Vagina (tissue), 2 donors: ENCODE results near the gene NPY2R.

ENCODE experiments used
- POLR2A ChIP-seq, 2 donors: fragments of 450-650 bp; IDR thresholded peaks; one replicate each; pipeline ENCODE4 v1.6.1; 2017; ENCODE audit warnings: antibody characterized with exemption in 2 of 2, mild to moderate bottlenecking in 2 of 2, moderate library complexity in 2 of 2
- POLR2AphosphoS5 ChIP-seq, 2 donors: sonication (generic); formaldehyde crosslinking; IDR thresholded peaks; one replicate each; pipeline ENCODE4 v1.9.0; 2017; ENCODE audit warnings: antibody characterized with exemption in 2 of 2, mild to moderate bottlenecking in 2 of 2, low read depth in 1 of 2; ENCODE audit not compliant: insufficient read depth in 1 of 2
- TF ChIP-seq, protein P1 (sequence below), 3 experiments: fragments of 450-650 bp in 2 of 3; fragments of 200-600 bp in 1 of 3; sonication (generic) in 1 of 3; IDR thresholded peaks; one replicate each; pipeline ENCODE4 v1.5.1; 2017 to 2019; ENCODE audit warnings: antibody characterized with exemption in 3 of 3, mild to moderate bottlenecking in 2 of 3, moderate library complexity in 2 of 3

DNA sequence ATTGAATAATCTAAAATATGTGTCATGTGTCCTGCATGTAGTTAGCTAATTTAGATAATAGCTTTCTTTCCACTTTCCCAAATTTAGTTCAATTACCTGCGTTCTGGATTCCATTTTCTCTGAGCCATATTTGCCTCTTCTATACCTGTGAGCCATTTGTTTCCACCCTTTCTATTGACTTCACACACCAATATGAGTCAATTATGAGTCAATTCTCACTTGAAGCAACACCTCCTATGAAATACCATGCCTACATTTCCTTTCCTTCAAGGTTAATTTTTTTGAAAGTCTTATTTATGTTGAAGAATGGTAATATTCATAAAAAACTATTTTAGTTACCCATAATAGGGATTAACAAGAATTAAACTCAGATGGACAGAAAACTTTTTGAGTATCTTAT lies 25.8 kb downstream of the NPY2R start:
- TF ChIP-seq, protein P1, sequence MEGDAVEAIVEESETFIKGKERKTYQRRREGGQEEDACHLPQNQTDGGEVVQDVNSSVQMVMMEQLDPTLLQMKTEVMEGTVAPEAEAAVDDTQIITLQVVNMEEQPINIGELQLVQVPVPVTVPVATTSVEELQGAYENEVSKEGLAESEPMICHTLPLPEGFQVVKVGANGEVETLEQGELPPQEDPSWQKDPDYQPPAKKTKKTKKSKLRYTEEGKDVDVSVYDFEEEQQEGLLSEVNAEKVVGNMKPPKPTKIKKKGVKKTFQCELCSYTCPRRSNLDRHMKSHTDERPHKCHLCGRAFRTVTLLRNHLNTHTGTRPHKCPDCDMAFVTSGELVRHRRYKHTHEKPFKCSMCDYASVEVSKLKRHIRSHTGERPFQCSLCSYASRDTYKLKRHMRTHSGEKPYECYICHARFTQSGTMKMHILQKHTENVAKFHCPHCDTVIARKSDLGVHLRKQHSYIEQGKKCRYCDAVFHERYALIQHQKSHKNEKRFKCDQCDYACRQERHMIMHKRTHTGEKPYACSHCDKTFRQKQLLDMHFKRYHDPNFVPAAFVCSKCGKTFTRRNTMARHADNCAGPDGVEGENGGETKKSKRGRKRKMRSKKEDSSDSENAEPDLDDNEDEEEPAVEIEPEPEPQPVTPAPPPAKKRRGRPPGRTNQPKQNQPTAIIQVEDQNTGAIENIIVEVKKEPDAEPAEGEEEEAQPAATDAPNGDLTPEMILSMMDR (IDR thresholded peaks at IDR 0.05), result no peak
- TF ChIP-seq POLR2AphosphoS5 (IDR thresholded peaks at IDR 0.05; ENCODE audit: insufficient read depth in 1 of 2, low read depth in 1 of 2) (no peak), POLR2A (IDR thresholded peaks at IDR 0.05) (no peak)
